GM19099 (cell line): Measurements from ENCODE around the gene EPRS1.

ENCODE experiments used
- POLR2A ChIP-seq: IDR thresholded peaks from 3 replicates; pipeline ENCODE4 v1.6.1; 2011; ENCODE audit warnings: low read depth; ENCODE audit not compliant: insufficient read length; ENCODE audit errors: extremely low read depth

EPRS1 gene

DNA sequence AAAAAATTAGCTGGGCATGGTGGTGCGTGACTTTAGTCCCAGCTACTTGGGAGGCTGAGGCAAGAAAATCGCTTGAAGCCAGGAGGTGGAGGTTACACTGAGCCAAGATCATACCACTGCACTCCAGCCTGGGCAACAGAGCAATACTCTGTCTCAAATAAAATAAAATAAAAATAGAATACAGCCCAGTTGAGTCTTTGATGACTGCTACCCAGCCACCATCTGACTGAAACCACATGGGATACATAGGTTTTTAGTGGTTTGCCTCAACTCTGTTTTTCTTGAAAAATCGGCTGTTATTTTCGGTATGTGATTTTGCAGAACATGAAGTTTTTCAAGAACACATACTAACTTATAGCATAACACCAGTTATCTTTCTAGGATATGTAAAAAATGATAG lies 46.5 kb downstream of the EPRS1 start:
- no peak for TF ChIP-seq POLR2A
